GM18502 (cell line): ENCODE results near the gene SLC36A3.

Source experiments
- ATAC-seq: cut with Tn5 transposase; IDR thresholded peaks from one replicate; pipeline ENCODE4 v1.9.1; 2021; ENCODE audit warnings: mild to moderate bottlenecking; ENCODE audit not compliant: unreplicated experiment, poor library complexity

Gene SLC36A3

GRCh38 chr5:151303666-151304065, at the start of gene SLC36A3:
TSS of gene SLC36A3 (minus strand) at chr5:151303766. CDS start at chr5:151303354, 412 bp downstream.
- no peak for ATAC-seq

- ATAC-seq: no peak
Observed at GRCh38 chr5:151351671-151352070, 48.1 kb upstream of the SLC36A3 start.

GRCh38 chr5:151348789-151349188, 45.2 kb upstream of the SLC36A3 start:
- ATAC-seq: no peak

- no peak for ATAC-seq
Observed at GRCh38 chr5:151347369-151347768, 43.8 kb upstream of the SLC36A3 start, which contains the start of gene SLC36A2. TSS of gene SLC36A2 (minus strand) at chr5:151347559. CDS start at chr5:151347460, 99 bp downstream.

GRCh38 chr5:151345808-151346478, 42.4 kb upstream of the SLC36A3 start:
- no peak for ATAC-seq

GRCh38 chr5:151345187-151345807, 41.7 kb upstream of the SLC36A3 start:
- no peak for ATAC-seq

GRCh38 chr5:151344088-151344487, 40.5 kb upstream of the SLC36A3 start:
- ATAC-seq: no peak

GRCh38 chr5:151340004-151340403, 36.4 kb upstream of the SLC36A3 start:
- no peak for ATAC-seq

- no peak for ATAC-seq
Observed at GRCh38 chr5:151338734-151339133, 35.2 kb upstream of the SLC36A3 start.

GRCh38 chr5:151332857-151333256, 29.3 kb upstream of the SLC36A3 start:
- no peak for ATAC-seq

GRCh38 chr5:151328734-151329133, 25.2 kb upstream of the SLC36A3 start:
- ATAC-seq: peak; percentile 49

GRCh38 chr5:151327585-151327984, 24.0 kb upstream of the SLC36A3 start:
- no peak for ATAC-seq

- ATAC-seq: no peak
Observed at GRCh38 chr5:151326266-151326665, 22.7 kb upstream of the SLC36A3 start.

- no peak for ATAC-seq
Observed at GRCh38 chr5:151320481-151320880, 16.9 kb upstream of the SLC36A3 start.

GRCh38 chr5:151318850-151319732, 15.5 kb upstream of the SLC36A3 start:
- ATAC-seq: peak; percentile 71

GRCh38 chr5:151317871-151318270, 14.3 kb upstream of the SLC36A3 start:
- no peak for ATAC-seq

- ATAC-seq: peak; percentile 85
Observed at GRCh38 chr5:151315998-151316597, 12.5 kb upstream of the SLC36A3 start.

- ATAC-seq: no peak
Observed at GRCh38 chr5:151313357-151313756, 9.8 kb upstream of the SLC36A3 start.

- no peak for ATAC-seq
Observed at GRCh38 chr5:151312756-151313324, 9.3 kb upstream of the SLC36A3 start.

- no peak for ATAC-seq
Observed at GRCh38 chr5:151310932-151311331, 7.4 kb upstream of the SLC36A3 start.
